Panc1 (cell line): ENCODE data around the gene MYO1E. TPM values are rescaled to one million over a fixed set of nuclear protein-coding genes. Genes with fewer than 3 reads are reported as not detected.

Experiments
- ATAC-seq: fragments of 200-7000 bp; cut with Tn5 transposase; 2 replicates; pipeline ENCODE4 v1.9.1; 2020; ENCODE audit warnings: mild to moderate bottlenecking, moderate library complexity
- BruUV-seq: library from RNA; stranded (reverse); fragments of 400-500 nt; replicated peaks from 2 replicates; lab custom pipeline; 2021; lab: Mats Ljungman, UMichigan
- CTCF ChIA-PET: fragments of 300-600 bp; sonication (Branson Sonifier 250); formaldehyde crosslinking; loops from one replicate; lab custom pipeline; 2022; ENCODE audit warnings: antibody characterized with exemption; lab: Charles Lee
- POLR2A ChIA-PET: fragments of 300-600 bp; sonication (Branson Sonifier 250); formaldehyde crosslinking; loops from one replicate; lab custom pipeline; 2022; ENCODE audit warnings: antibody characterized with exemption; lab: Charles Lee
- DNase-seq: peaks from one replicate; pipeline ENCODE4 v3.0.0-alpha.2; 2010; ENCODE audit warnings: low read depth, low spot score
- H3K27ac ChIP-seq: 2 replicates; pipeline ENCODE4 v1.5.1; 2011; ENCODE audit warnings: mild to moderate bottlenecking, low read length, inconsistent platforms
- H3K27me3 ChIP-seq: fragments of 200-500 bp; sonication (Bioruptor generic); 2 replicates; pipeline ENCODE4 v1.6.0; 2014; ENCODE audit warnings: low read length, inconsistent platforms; ENCODE audit not compliant: control insufficient read depth, insufficient read depth
- H3K36me3 ChIP-seq: fragments of 200-500 bp; sonication (Bioruptor generic); 2 replicates; pipeline ENCODE4 v1.5.1; 2014; ENCODE audit warnings: inconsistent platforms, mild to moderate bottlenecking, low read length, moderate library complexity; ENCODE audit not compliant: control insufficient read depth, insufficient read depth
- H3K4me1 ChIP-seq: 2 replicates; pipeline ENCODE4 v1.5.1; 2011; ENCODE audit warnings: inconsistent platforms, mild to moderate bottlenecking, low read length, moderate library complexity; ENCODE audit not compliant: control insufficient read depth, insufficient read depth
- H3K4me3 ChIP-seq, 2 experiments: 2 replicates each; pipeline ENCODE4 v1.5.1; 2011 to 2012; ENCODE audit warnings: low read depth in 2 of 2, low read length in 2 of 2, mild to moderate bottlenecking in 2 of 2, inconsistent platforms in 1 of 2, moderate library complexity in 1 of 2
- H3K9me3 ChIP-seq: fragments of 200-500 bp; sonication (Bioruptor generic); 2 replicates; pipeline ENCODE4 v1.5.1; 2014; ENCODE audit warnings: low read depth, mild to moderate bottlenecking, inconsistent platforms, low read length, moderate library complexity; ENCODE audit not compliant: control insufficient read depth, insufficient read depth
- POLR2AphosphoS5 ChIP-seq: IDR thresholded peaks from 2 replicates; pipeline ENCODE4 v1.6.1; 2012; ENCODE audit warnings: mild to moderate bottlenecking, low read depth, low read length, moderate library complexity
- SIN3A ChIP-seq: IDR thresholded peaks from 2 replicates; pipeline ENCODE4 v1.6.1; 2012; ENCODE audit warnings: low read depth, mild to moderate bottlenecking, low read length, moderate library complexity, borderline replicate concordance; ENCODE audit not compliant: insufficient read depth
- TCF7L2 ChIP-seq: IDR thresholded peaks from 2 replicates; pipeline ENCODE4 v1.6.1; 2011; ENCODE audit warnings: mild to moderate bottlenecking, low read depth, low read length, inconsistent platforms
- in situ Hi-C: cut with HindIII; loops from 2 replicates; pipeline ENCODE4 v1.10.0; 2016; ENCODE audit warnings: low sequenced_read_pairs, low pct_unique_long_range_greater_than_20kb
- intact Hi-C: fragments of 100-400 bp; cut with micrococcal nuclease; formaldehyde crosslinking; loops from one replicate; pipeline ENCODE4 v1.10.0; 2022; ENCODE audit not compliant: unreplicated experiment
- total RNA-seq: library from RNA; stranded (reverse); gene quantifications from one replicate; pipeline ENCODE4 v1.2.1, GENCODE V29; 2021; ENCODE audit not compliant: unreplicated experiment
- TF ChIP-seq, protein P1 (sequence below): fragments of 450-650 bp; IDR thresholded peaks from 2 replicates; pipeline ENCODE4 v1.5.1; 2017; ENCODE audit warnings: mild to moderate bottlenecking
- TF ChIP-seq, protein P2 (sequence below), 2 experiments: IDR thresholded peaks; 2 replicates each; pipeline ENCODE4 v1.6.1; 2011 to 2012; ENCODE audit warnings: low read depth in 2 of 2, control low read depth in 1 of 2, low read length in 1 of 2, mild to moderate bottlenecking in 1 of 2, moderate library complexity in 1 of 2; ENCODE audit not compliant: insufficient read depth in 1 of 2

The MYO1E gene
- total RNA-seq, 1 experiment from 2014 or later: 161 TPM

DNA sequence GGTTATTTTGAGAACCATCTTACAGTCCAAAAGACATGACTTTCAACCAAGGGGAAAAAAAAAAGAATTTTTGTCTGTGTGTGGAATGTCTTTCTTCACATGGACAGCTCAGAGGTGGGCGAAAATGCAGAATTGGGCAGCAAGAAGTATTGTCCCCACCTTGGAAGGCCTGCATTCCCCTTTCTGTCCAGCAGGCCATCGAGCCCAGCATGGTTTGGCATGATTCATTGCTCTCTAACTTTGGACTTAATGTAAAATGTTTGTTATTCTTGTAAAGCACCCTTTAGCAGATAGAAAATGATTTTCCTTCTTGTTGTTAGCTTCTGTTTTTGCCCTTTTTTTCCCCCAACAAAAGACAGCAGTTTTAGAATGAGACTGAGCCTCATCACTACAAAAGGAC lies 12.4 kb downstream of the MYO1E start:
- BruUV-seq: no TSS peak
- in situ Hi-C loops (no loop called here), intact Hi-C loops (no loop called here)
- DNase-seq (no peak), ATAC-seq (no peak)
- Histone ChIP-seq H3K4me3 (no peak overlapping the region), H3K4me1 (no peaks in the 10 kb centered on the region; the same call in none of the 2 replicates), H3K9me3 (no peaks in the 10 kb centered on the region), H3K27me3 (no peaks in the 10 kb centered on the region), H3K36me3 (no peaks in the 10 kb centered on the region), H3K27ac (no peak overlapping the region)
- TF ChIP-seq, protein P1, sequence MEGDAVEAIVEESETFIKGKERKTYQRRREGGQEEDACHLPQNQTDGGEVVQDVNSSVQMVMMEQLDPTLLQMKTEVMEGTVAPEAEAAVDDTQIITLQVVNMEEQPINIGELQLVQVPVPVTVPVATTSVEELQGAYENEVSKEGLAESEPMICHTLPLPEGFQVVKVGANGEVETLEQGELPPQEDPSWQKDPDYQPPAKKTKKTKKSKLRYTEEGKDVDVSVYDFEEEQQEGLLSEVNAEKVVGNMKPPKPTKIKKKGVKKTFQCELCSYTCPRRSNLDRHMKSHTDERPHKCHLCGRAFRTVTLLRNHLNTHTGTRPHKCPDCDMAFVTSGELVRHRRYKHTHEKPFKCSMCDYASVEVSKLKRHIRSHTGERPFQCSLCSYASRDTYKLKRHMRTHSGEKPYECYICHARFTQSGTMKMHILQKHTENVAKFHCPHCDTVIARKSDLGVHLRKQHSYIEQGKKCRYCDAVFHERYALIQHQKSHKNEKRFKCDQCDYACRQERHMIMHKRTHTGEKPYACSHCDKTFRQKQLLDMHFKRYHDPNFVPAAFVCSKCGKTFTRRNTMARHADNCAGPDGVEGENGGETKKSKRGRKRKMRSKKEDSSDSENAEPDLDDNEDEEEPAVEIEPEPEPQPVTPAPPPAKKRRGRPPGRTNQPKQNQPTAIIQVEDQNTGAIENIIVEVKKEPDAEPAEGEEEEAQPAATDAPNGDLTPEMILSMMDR: no peak; the same call in 1 of the 2 replicates
- TF ChIP-seq, protein P2, sequence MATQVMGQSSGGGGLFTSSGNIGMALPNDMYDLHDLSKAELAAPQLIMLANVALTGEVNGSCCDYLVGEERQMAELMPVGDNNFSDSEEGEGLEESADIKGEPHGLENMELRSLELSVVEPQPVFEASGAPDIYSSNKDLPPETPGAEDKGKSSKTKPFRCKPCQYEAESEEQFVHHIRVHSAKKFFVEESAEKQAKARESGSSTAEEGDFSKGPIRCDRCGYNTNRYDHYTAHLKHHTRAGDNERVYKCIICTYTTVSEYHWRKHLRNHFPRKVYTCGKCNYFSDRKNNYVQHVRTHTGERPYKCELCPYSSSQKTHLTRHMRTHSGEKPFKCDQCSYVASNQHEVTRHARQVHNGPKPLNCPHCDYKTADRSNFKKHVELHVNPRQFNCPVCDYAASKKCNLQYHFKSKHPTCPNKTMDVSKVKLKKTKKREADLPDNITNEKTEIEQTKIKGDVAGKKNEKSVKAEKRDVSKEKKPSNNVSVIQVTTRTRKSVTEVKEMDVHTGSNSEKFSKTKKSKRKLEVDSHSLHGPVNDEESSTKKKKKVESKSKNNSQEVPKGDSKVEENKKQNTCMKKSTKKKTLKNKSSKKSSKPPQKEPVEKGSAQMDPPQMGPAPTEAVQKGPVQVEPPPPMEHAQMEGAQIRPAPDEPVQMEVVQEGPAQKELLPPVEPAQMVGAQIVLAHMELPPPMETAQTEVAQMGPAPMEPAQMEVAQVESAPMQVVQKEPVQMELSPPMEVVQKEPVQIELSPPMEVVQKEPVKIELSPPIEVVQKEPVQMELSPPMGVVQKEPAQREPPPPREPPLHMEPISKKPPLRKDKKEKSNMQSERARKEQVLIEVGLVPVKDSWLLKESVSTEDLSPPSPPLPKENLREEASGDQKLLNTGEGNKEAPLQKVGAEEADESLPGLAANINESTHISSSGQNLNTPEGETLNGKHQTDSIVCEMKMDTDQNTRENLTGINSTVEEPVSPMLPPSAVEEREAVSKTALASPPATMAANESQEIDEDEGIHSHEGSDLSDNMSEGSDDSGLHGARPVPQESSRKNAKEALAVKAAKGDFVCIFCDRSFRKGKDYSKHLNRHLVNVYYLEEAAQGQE (IDR thresholded peaks at IDR 0.05; ENCODE audit: insufficient read depth in 1 of 2, low read depth in 2 of 2, low read length in 1 of 2): no peak
- TF ChIP-seq SIN3A (no peak), POLR2AphosphoS5 (no peak), TCF7L2 (no peak)
- CTCF ChIA-PET: interaction anchor here (0.6 kb wide), 1 partner anchor 53 kb away, joined by 3 read pairs; no protein-coding TSS in a partner anchor
- POLR2A ChIA-PET: interaction anchor here (0.7 kb wide), 1 partner anchor 302 kb away, joined by 3 read pairs; no protein-coding TSS in a partner anchor

DNA sequence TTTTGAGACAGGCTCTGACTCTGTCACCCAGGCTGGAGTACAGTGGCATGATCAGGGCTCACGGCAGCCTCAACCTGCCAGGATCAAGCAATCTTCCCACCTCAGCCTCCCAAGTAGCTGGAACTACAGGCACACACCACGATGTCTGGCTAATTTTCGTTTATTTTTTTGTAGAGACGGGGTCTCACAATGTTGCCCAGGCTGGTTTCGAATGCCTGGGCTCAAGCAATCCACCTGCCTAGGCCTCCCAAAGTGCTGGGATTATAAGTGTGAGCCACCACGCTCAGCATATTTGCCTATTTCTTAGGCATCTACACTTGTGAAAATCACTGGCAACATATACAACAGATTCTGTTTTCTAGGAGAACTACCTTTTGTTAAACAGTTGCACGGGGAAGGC lies 16.9 kb downstream of the MYO1E start:
- no peaks in the 10 kb centered on the region for H3K9me3 ChIP-seq
- CTCF ChIA-PET: no interaction called here
- no peak overlapping the region for H3K4me3 ChIP-seq
- H3K27ac ChIP-seq: no peak overlapping the region
- no peak for ATAC-seq
- no TSS peak for BruUV-seq
- no peak for DNase-seq
- POLR2A ChIA-PET: interaction anchor here (1.2 kb wide), 1 partner anchor 17 kb away, joined by 4 read pairs; the partner anchor contains the start of gene MYO1E
- peaks cover 25% of the 10 kb centered on the region for H3K4me1 ChIP-seq
- intact Hi-C loops: no loop called here
- TF ChIP-seq TCF7L2: no peak
- TF ChIP-seq, protein P2 (IDR thresholded peaks at IDR 0.05; ENCODE audit: insufficient read depth in 1 of 2, low read depth in 2 of 2, low read length in 1 of 2): no peak
- TF ChIP-seq, protein P1: no peak
- no peak for TF ChIP-seq SIN3A
- no peak for TF ChIP-seq POLR2AphosphoS5
- in situ Hi-C loops: no loop called here
- H3K27me3 ChIP-seq: no peaks in the 10 kb centered on the region
- H3K36me3 ChIP-seq: no peaks in the 10 kb centered on the region
